Endodermal cell (in vitro differentiated cells): Measurements from ENCODE around the gene ALDH5A1. TPM values are rescaled to one million over a fixed set of nuclear protein-coding genes. Genes with fewer than 3 reads are reported as not detected.

Experiments used
- DNase-seq: peaks from one replicate; pipeline ENCODE4 v3.0.0-alpha.2; 2017
- H3K27ac ChIP-seq: 2 replicates; pipeline ENCODE4 v1.5.1; 2013; ENCODE audit warnings: mild to moderate bottlenecking, low read depth, low read length, moderate library complexity
- H3K27me3 ChIP-seq: 2 replicates; pipeline ENCODE4 v1.6.1; 2013; ENCODE audit warnings: mild to moderate bottlenecking, low read length, moderate library complexity; ENCODE audit not compliant: insufficient read depth, control insufficient read depth, poor library complexity, severe bottlenecking
- H3K36me3 ChIP-seq: 2 replicates; pipeline ENCODE4 v1.7.0; 2013; ENCODE audit warnings: mild to moderate bottlenecking, low read length, moderate library complexity; ENCODE audit not compliant: control insufficient read depth, insufficient read depth
- H3K4me1 ChIP-seq: one replicate; pipeline ENCODE4 v1.7.0; 2013; ENCODE audit warnings: low read length; ENCODE audit not compliant: control insufficient read depth, insufficient read depth
- H3K4me3 ChIP-seq: 2 replicates; pipeline ENCODE4 v1.5.1; 2013; ENCODE audit warnings: mild to moderate bottlenecking, low read length, moderate library complexity
- H3K9ac ChIP-seq: 2 replicates; pipeline ENCODE4 v1.6.1; 2013; ENCODE audit warnings: mild to moderate bottlenecking, low read length, moderate library complexity; ENCODE audit not compliant: poor library complexity, severe bottlenecking; ENCODE audit errors: extremely low read depth
- H3K9me3 ChIP-seq: 2 replicates; pipeline ENCODE4 v1.6.1; 2013; ENCODE audit warnings: mild to moderate bottlenecking, low read length, moderate library complexity; ENCODE audit not compliant: control insufficient read depth
- H3K27ac Mint-ChIP-seq: 2 replicates; pipeline ENCODE4 v1.8.0; 2020; ENCODE audit warnings: mixed read lengths
- H3K27me3 Mint-ChIP-seq: 2 replicates; pipeline ENCODE4 v1.8.0; 2021; ENCODE audit warnings: mild to moderate bottlenecking, mixed read lengths; ENCODE audit not compliant: insufficient read depth
- H3K36me3 Mint-ChIP-seq: 2 replicates; pipeline ENCODE4 v1.8.0; 2020; ENCODE audit warnings: low read depth, mixed read lengths
- H3K4me1 Mint-ChIP-seq: 2 replicates; pipeline ENCODE4 v1.8.0; 2020; ENCODE audit warnings: mixed read lengths
- H3K4me3 Mint-ChIP-seq: 2 replicates; pipeline ENCODE4 v1.8.0; 2020; ENCODE audit warnings: mild to moderate bottlenecking, moderate library complexity, mixed read lengths
- H3K9me3 Mint-ChIP-seq: 2 replicates; pipeline ENCODE4 v1.8.0; 2020; ENCODE audit warnings: mild to moderate bottlenecking, mixed read lengths
- WGBS, 2 experiments: methylation state at CpG; one replicate each; pipeline versions ENCODE4 v1.1.5 to v1.1.7; 2013; ENCODE audit warnings: missing lambda C conversion rate in 2 of 2, mixed read lengths in 1 of 2; ENCODE audit not compliant: insufficient coverage in 1 of 2, insufficient read length in 1 of 2; 5-methylcytosine and 5-hydroxymethylcytosine counted together
- total RNA-seq, 2 donors: library from RNA; stranded (reverse); fragmentation: NEBNext Ultra II Directional in 1 of 2; extraction: Animal tissue kit (Norgen Biotek cat#: 25700) in 1 of 2; gene quantifications; 2 replicates in 1 of 2; 3 replicates in 1 of 2; pipeline ENCODE4 v1.2.1, GENCODE V29; 2021
- TF ChIP-seq, protein P1 (sequence below): fragments of 200-600 bp; sonication (generic); conservative IDR thresholded peaks from 2 replicates; pipeline ENCODE4 v1.5.0; 2021; ENCODE audit warnings: antibody characterized with exemption, mild to moderate bottlenecking

The ALDH5A1 gene
- total RNA-seq, 2 donors from 2014 or later: 7.1 to 9.6 TPM

DNA sequence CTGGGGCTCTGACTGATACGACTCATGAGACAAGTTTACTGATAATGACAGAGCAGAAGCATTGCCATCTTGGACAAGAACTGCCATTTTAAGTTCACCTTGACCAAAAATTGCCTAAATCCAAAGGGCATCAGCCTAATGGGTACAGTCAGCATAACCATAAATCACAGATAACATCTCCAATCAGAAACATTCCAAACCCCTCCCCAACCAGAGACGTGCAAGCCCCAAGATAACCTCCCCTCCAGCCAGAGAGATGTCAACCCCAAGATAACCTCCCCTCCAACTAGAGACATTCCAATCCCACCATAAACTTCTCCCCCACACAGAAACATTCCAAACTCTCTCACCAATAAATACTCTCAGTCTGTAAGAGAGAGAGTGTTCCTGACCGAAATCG, 15.9 kb upstream of the ALDH5A1 start:
- Histone ChIP-seq H3K9ac (no peak overlapping the region), H3K27ac (no peak overlapping the region), H3K9me3 (peaks cover 14% of the 10 kb centered on the region), H3K36me3 (peaks cover 5% of the 10 kb centered on the region), H3K4me1 (no peaks in the 10 kb centered on the region), H3K27me3 (no peaks in the 10 kb centered on the region), H3K4me3 (no peak overlapping the region)
- Mint-ChIP-seq H3K27me3 (no peaks in the 10 kb centered on the region), H3K9me3 (peaks cover 10% of the 10 kb centered on the region), H3K27ac (no peak overlapping the region), H3K4me1 (no peaks in the 10 kb centered on the region), H3K36me3 (peaks cover 21% of the 10 kb centered on the region), H3K4me3 (no peak overlapping the region)
- TF ChIP-seq, protein P1, sequence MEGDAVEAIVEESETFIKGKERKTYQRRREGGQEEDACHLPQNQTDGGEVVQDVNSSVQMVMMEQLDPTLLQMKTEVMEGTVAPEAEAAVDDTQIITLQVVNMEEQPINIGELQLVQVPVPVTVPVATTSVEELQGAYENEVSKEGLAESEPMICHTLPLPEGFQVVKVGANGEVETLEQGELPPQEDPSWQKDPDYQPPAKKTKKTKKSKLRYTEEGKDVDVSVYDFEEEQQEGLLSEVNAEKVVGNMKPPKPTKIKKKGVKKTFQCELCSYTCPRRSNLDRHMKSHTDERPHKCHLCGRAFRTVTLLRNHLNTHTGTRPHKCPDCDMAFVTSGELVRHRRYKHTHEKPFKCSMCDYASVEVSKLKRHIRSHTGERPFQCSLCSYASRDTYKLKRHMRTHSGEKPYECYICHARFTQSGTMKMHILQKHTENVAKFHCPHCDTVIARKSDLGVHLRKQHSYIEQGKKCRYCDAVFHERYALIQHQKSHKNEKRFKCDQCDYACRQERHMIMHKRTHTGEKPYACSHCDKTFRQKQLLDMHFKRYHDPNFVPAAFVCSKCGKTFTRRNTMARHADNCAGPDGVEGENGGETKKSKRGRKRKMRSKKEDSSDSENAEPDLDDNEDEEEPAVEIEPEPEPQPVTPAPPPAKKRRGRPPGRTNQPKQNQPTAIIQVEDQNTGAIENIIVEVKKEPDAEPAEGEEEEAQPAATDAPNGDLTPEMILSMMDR: no peak
- 88 to 90% methylated on average over 3 to 4 of the region's 4 CpGs for WGBS, 2 experiments
- no peak for DNase-seq

DNA sequence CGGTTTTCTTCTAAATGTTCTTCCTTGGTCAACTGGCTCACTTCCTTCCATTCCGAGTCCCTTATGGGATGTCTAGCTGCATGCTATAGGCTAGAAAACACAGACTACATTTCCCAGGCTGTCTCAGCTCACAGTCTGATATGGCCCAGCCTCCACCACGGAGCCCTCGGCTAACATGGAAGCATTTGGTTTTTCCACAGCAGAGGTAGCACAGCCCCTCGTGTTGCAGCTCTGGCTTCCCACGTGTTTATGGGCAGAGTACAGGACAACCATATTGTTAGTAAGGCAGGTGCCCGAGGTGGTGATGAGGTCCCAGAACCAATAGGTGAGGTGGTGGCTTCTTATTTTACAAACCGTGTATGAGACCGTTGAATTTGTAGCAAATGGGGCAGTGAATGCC, 14.1 kb upstream of the ALDH5A1 start:
- TF ChIP-seq, protein P1: no peak
- no peak overlapping the region for H3K9ac ChIP-seq
- Mint-ChIP-seq H3K27me3 (no peaks in the 10 kb centered on the region), H3K4me3 (no peak overlapping the region), H3K36me3 (peaks cover 20% of the 10 kb centered on the region), H3K4me1 (no peaks in the 10 kb centered on the region), H3K27ac (no peak overlapping the region), H3K9me3 (peaks cover 10% of the 10 kb centered on the region)
- H3K4me1 ChIP-seq: no peaks in the 10 kb centered on the region
- 82 to 89% methylated on average over 6 to 9 of the region's 9 CpGs for WGBS, 2 experiments
- H3K27me3 ChIP-seq: no peaks in the 10 kb centered on the region
- H3K27ac ChIP-seq: no peak overlapping the region
- H3K9me3 ChIP-seq: peaks cover 14% of the 10 kb centered on the region
- DNase-seq: no peak
- peaks cover 5% of the 10 kb centered on the region for H3K36me3 ChIP-seq
- no peak overlapping the region for H3K4me3 ChIP-seq

DNA sequence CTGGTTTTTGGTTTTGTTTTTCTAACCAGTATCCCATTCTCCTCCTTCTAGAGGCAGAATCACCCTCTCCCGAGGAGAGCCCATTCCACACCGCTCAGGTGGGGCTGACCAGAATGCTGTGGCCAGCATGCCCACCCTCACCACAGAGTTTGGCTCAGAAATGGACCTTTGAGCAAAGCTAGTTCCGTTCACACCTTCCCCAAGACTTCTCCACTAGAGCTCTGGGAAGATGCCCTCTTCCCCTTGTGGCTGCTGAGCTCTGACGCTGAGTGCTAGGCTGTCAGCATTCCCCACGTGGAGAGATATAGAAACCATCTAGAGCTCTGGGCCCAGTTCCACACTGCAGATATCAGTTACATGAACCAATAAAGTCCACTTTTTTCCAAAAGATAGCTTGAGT, 13.3 kb upstream of the ALDH5A1 start:
- Mint-ChIP-seq H3K36me3 (peaks cover 14% of the 10 kb centered on the region), H3K27ac (no peak overlapping the region), H3K4me3 (no peak overlapping the region), H3K27me3 (no peaks in the 10 kb centered on the region), H3K4me1 (no peaks in the 10 kb centered on the region), H3K9me3 (peaks cover 10% of the 10 kb centered on the region)
- Histone ChIP-seq H3K27me3 (no peaks in the 10 kb centered on the region), H3K4me3 (no peak overlapping the region), H3K9ac (no peak overlapping the region), H3K4me1 (no peaks in the 10 kb centered on the region), H3K36me3 (peaks cover 5% of the 10 kb centered on the region), H3K9me3 (peaks cover 14% of the 10 kb centered on the region), H3K27ac (no peak overlapping the region)
- DNase-seq: no peak
- TF ChIP-seq, protein P1: no peak
- WGBS, 2 experiments: 93 to 94% methylated on average over 5 of the region's 5 CpGs
